Uterus (tissue), 2 donors: ENCODE results near the gene SIK2.

Experiments
- CTCF ChIP-seq, 4 experiments: fragments of 200-600 bp in 2 of 4; fragments of 450-650 bp in 2 of 4; sonication (generic) in 2 of 4; IDR thresholded peaks; one replicate each; pipeline ENCODE4 v1.5.1; 2016 to 2019; ENCODE audit warnings: antibody characterized with exemption in 4 of 4, mild to moderate bottlenecking in 2 of 4, moderate library complexity in 1 of 4
- POLR2A ChIP-seq, 2 donors: fragments of 450-650 bp; IDR thresholded peaks; one replicate each; pipeline ENCODE4 v1.6.1; 2016; ENCODE audit warnings: antibody characterized with exemption in 2 of 2, mild to moderate bottlenecking in 1 of 2, moderate library complexity in 1 of 2

GRCh38 chr11:111561306-111561705 is 40.9 kb upstream of the SIK2 start:
- TF ChIP-seq CTCF (IDR thresholded peaks at IDR 0.05) = no peak
- no peak for TF ChIP-seq POLR2A (IDR thresholded peaks at IDR 0.05)
